ENCODE results near the gene GALNTL6. TPM values are rescaled to one million over a fixed set of nuclear protein-coding genes. Genes with fewer than 3 reads are reported as not detected.

Gene GALNTL6
- total and polyA plus RNA-seq, 2 experiments from 2014 or later = not detected

GRCh38 chr4:172653676-172654075 lies 840.5 kb downstream of the GALNTL6 start:
- no peaks in the 10 kb centered on the region for H3K4me1 ChIP-seq (ENCODE audit: insufficient read depth)
- no peak for TF ChIP-seq EZH2phosphoT487 (IDR thresholded peaks at IDR 0.05; ENCODE audit: insufficient read depth, low read depth)
- TF ChIP-seq EZH2 (IDR thresholded peaks at IDR 0.05; ENCODE audit: insufficient read depth, poor library complexity, severe bottlenecking) = no peak
- no peak for DNase-seq
- no peaks in the 10 kb centered on the region for H3K27me3 ChIP-seq (replicated peaks; ENCODE audit: insufficient read depth)
- no peak overlapping the region for H3K27ac ChIP-seq
- no peaks in the 10 kb centered on the region for H3F3A ChIP-seq (ENCODE audit: insufficient read depth)
- H4K20me1 ChIP-seq (ENCODE audit: insufficient read depth) = no peaks in the 10 kb centered on the region
- H3K4me3 ChIP-seq = no peak overlapping the region
- no peaks in the 10 kb centered on the region for H3K9me2 ChIP-seq (ENCODE audit: insufficient read depth)
- no peak overlapping the region for H3K9ac ChIP-seq
- no peaks in the 10 kb centered on the region for H3K9me3 ChIP-seq (ENCODE audit: low read depth)
- no peaks in the 10 kb centered on the region for H3K36me3 ChIP-seq (ENCODE audit: low read depth)
- no peak overlapping the region for H2AFZ ChIP-seq
- H3K4me2 ChIP-seq (ENCODE audit: unreplicated experiment) = no peak overlapping the region
- H3K79me2 ChIP-seq (ENCODE audit: insufficient read depth) = no peaks in the 10 kb centered on the region
- in situ Hi-C loops (cut with MboI) = no loop called here

- Histone ChIP-seq H4K20me1 (ENCODE audit: insufficient read depth) (no peaks in the 10 kb centered on the region), H3K9me3 (ENCODE audit: low read depth) (no peaks in the 10 kb centered on the region), H3K9ac (no peak overlapping the region), H3K4me1 (ENCODE audit: insufficient read depth) (no peaks in the 10 kb centered on the region), H3K27me3 (replicated peaks; ENCODE audit: insufficient read depth) (no peaks in the 10 kb centered on the region), H3K4me3 (no peak overlapping the region), H3K36me3 (ENCODE audit: low read depth) (no peaks in the 10 kb centered on the region), H3K79me2 (ENCODE audit: insufficient read depth) (no peaks in the 10 kb centered on the region), H3K27ac (no peak overlapping the region), H3K4me2 (ENCODE audit: unreplicated experiment) (no peak overlapping the region), H3K9me2 (ENCODE audit: insufficient read depth) (no peaks in the 10 kb centered on the region), H2AFZ (no peak overlapping the region), H3F3A (ENCODE audit: insufficient read depth) (no peaks in the 10 kb centered on the region)
- 10 to 16% methylated on average over 3 of the region's 3 CpGs for WGBS, 2 experiments (ENCODE audit: low coverage in 1 of 2, low lambda C conversion rate in 2 of 2, missing lambda C conversion rate in 2 of 2)
- no peak for TF ChIP-seq EZH2phosphoT487 (IDR thresholded peaks at IDR 0.05; ENCODE audit: insufficient read depth, low read depth)
- TF ChIP-seq EZH2 (IDR thresholded peaks at IDR 0.05; ENCODE audit: insufficient read depth, poor library complexity, severe bottlenecking) = no peak
- in situ Hi-C loops (cut with MboI) = no loop called here
- DNase-seq = no peak
Measured at GRCh38 chr4:172654457-172654856, 841.3 kb downstream of the GALNTL6 start.

GRCh38 chr4:172656055-172656454 lies 842.9 kb downstream of the GALNTL6 start:
- in situ Hi-C loops (cut with MboI) = no loop called here
- Histone ChIP-seq H3K4me3 (no peak overlapping the region), H3K9ac (no peak overlapping the region), H3K27me3 (replicated peaks; ENCODE audit: insufficient read depth) (no peaks in the 10 kb centered on the region), H3F3A (ENCODE audit: insufficient read depth) (no peaks in the 10 kb centered on the region), H2AFZ (no peak overlapping the region), H3K9me2 (ENCODE audit: insufficient read depth) (no peaks in the 10 kb centered on the region), H3K4me1 (ENCODE audit: insufficient read depth) (no peaks in the 10 kb centered on the region), H3K36me3 (ENCODE audit: low read depth) (no peaks in the 10 kb centered on the region), H4K20me1 (ENCODE audit: insufficient read depth) (no peaks in the 10 kb centered on the region), H3K27ac (no peak overlapping the region), H3K9me3 (ENCODE audit: low read depth) (no peaks in the 10 kb centered on the region), H3K79me2 (ENCODE audit: insufficient read depth) (no peaks in the 10 kb centered on the region), H3K4me2 (ENCODE audit: unreplicated experiment) (no peak overlapping the region)
- 28 to 30% methylated on average over 5 of the region's 5 CpGs for WGBS, 2 experiments (ENCODE audit: low coverage in 1 of 2, low lambda C conversion rate in 2 of 2, missing lambda C conversion rate in 2 of 2)
- TF ChIP-seq EZH2phosphoT487 (IDR thresholded peaks at IDR 0.05; ENCODE audit: insufficient read depth, low read depth) = no peak
- no peak for DNase-seq

DNA sequence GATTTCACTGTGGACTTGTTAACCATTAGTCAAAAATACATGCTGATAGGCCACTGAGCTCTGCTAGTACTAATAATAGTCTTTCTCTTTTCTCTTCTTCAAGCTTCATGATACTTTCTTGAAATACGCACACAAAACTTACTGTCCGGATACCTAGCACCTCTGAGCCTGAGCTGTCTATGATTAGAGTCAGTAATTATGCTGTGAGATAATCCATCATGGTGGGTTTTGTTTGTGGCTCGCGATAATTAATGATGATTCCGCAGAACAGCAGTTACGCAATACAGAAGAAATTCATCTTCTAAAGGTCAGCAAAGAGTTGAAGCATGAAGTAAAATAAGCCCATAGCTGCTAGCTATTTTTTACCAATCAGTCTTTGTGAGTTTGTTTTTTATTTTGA lies 843.9 kb downstream of the GALNTL6 start:
- in situ Hi-C loops (cut with MboI) = no loop called here

DNA sequence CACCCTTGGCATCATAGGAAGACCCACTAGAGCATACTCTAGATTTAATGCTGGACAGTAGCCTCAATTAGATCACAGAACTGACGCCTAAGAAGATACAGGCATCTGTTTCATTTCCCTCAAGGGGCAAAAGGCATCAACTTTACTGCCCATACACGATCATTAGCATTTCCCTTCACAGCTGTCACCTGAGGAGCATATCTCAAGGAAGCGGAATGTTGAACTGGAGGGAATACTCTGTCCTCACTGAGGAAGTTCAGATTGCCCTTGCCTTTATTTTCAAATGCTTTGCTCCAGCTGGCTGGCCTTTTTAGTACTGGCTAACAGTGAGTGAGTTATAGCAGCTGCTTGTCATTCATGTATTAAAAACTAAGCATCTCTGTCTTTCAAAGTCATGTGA lies 847.0 kb downstream of the GALNTL6 start:
- no peaks in the 10 kb centered on the region for H3K9me2 ChIP-seq (ENCODE audit: insufficient read depth)
- H2AFZ ChIP-seq = no peak overlapping the region
- DNase-seq = no peak
- in situ Hi-C loops (cut with MboI) = no loop called here
- H4K20me1 ChIP-seq (ENCODE audit: insufficient read depth) = no peaks in the 10 kb centered on the region
- no peaks in the 10 kb centered on the region for H3F3A ChIP-seq (ENCODE audit: insufficient read depth)
- H3K4me1 ChIP-seq (ENCODE audit: insufficient read depth) = no peaks in the 10 kb centered on the region
- H3K4me3 ChIP-seq = no peak overlapping the region
- no peak overlapping the region for H3K4me2 ChIP-seq (ENCODE audit: unreplicated experiment)
- H3K36me3 ChIP-seq (ENCODE audit: low read depth) = no peaks in the 10 kb centered on the region
- H3K79me2 ChIP-seq (ENCODE audit: insufficient read depth) = no peaks in the 10 kb centered on the region
- H3K27me3 ChIP-seq (replicated peaks; ENCODE audit: insufficient read depth) = no peaks in the 10 kb centered on the region
- TF ChIP-seq EZH2phosphoT487 (IDR thresholded peaks at IDR 0.05; ENCODE audit: insufficient read depth, low read depth) = no peak
- no peak for TF ChIP-seq EZH2 (IDR thresholded peaks at IDR 0.05; ENCODE audit: insufficient read depth, poor library complexity, severe bottlenecking)
- no peak overlapping the region for H3K9ac ChIP-seq
- H3K27ac ChIP-seq = no peak overlapping the region
- WGBS, 2 experiments (ENCODE audit: low coverage in 1 of 2, low lambda C conversion rate in 2 of 2, missing lambda C conversion rate in 2 of 2) = 9 to 15% methylated on average over 3 of the region's 3 CpGs
- H3K9me3 ChIP-seq (ENCODE audit: low read depth) = no peaks in the 10 kb centered on the region

More for the DNA sequence above, 843.9 kb downstream of the GALNTL6 start:
- Histone ChIP-seq H3K4me1 (ENCODE audit: insufficient read depth) (no peaks in the 10 kb centered on the region), H4K20me1 (ENCODE audit: insufficient read depth) (no peaks in the 10 kb centered on the region), H3K79me2 (ENCODE audit: insufficient read depth) (no peaks in the 10 kb centered on the region), H3K4me3 (no peak overlapping the region), H3K27ac (no peak overlapping the region), H3K4me2 (ENCODE audit: unreplicated experiment) (no peak overlapping the region), H2AFZ (no peak overlapping the region), H3F3A (ENCODE audit: insufficient read depth) (no peaks in the 10 kb centered on the region), H3K9ac (no peak overlapping the region), H3K9me2 (ENCODE audit: insufficient read depth) (no peaks in the 10 kb centered on the region), H3K36me3 (ENCODE audit: low read depth) (no peaks in the 10 kb centered on the region), H3K9me3 (ENCODE audit: low read depth) (no peaks in the 10 kb centered on the region), H3K27me3 (replicated peaks; ENCODE audit: insufficient read depth) (no peaks in the 10 kb centered on the region)
- no peak for DNase-seq
- no peak for TF ChIP-seq EZH2phosphoT487 (IDR thresholded peaks at IDR 0.05; ENCODE audit: insufficient read depth, low read depth)
- no peak for TF ChIP-seq EZH2 (IDR thresholded peaks at IDR 0.05; ENCODE audit: insufficient read depth, poor library complexity, severe bottlenecking)
- 67 to 73% methylated on average over 6 of the region's 6 CpGs for WGBS, 2 experiments (ENCODE audit: low coverage in 1 of 2, low lambda C conversion rate in 2 of 2, missing lambda C conversion rate in 2 of 2)
